Neural progenitor cell (in vitro differentiated cells): ENCODE results near the gene SMARCC2. TPM values are rescaled to one million over a fixed set of nuclear protein-coding genes. Genes with fewer than 3 reads are reported as not detected.
A peak's percentile ranks its signal among the peaks of the same experiment; 100 is the strongest.

Experiments
- DNase-seq: peaks from one replicate; pipeline ENCODE4 v3.0.0-alpha.2; 2016; ENCODE audit warnings: low spot score
- H2AFZ ChIP-seq: fragments of 200-600 bp; sonication (generic); replicated peaks from 2 replicates; pipeline ENCODE4 v1.6.1; 2016; ENCODE audit warnings: antibody characterized with exemption
- H3F3A ChIP-seq: fragments of 200-600 bp; sonication (generic); 2 replicates; pipeline ENCODE4 v1.6.1; 2016; ENCODE audit warnings: antibody characterized with exemption, low read depth
- H3K27ac ChIP-seq: fragments of 200-600 bp; sonication (generic); 2 replicates; pipeline ENCODE4 v1.5.1; 2016; ENCODE audit warnings: mild to moderate bottlenecking
- H3K27me3 ChIP-seq: fragments of 200-600 bp; sonication (generic); 2 replicates; pipeline ENCODE4 v1.6.1; 2016; ENCODE audit warnings: mild to moderate bottlenecking, moderate library complexity
- H3K36me3 ChIP-seq: fragments of 200-600 bp; sonication (generic); 2 replicates; pipeline ENCODE4 v1.5.1; 2016
- H3K4me1 ChIP-seq: fragments of 200-600 bp; sonication (generic); 2 replicates; pipeline ENCODE4 v1.6.1; 2016; ENCODE audit warnings: mixed run types
- H3K4me2 ChIP-seq: fragments of 200-600 bp; sonication (generic); 2 replicates; pipeline ENCODE4 v1.6.1; 2016
- H3K4me3 ChIP-seq: fragments of 200-600 bp; sonication (generic); 2 replicates; pipeline ENCODE4 v1.5.1; 2016
- H3K79me2 ChIP-seq: fragments of 200-600 bp; sonication (generic); 2 replicates; pipeline ENCODE4 v1.6.1; 2016; ENCODE audit warnings: low read depth
- H3K9ac ChIP-seq: fragments of 200-600 bp; sonication (generic); 2 replicates; pipeline ENCODE4 v1.6.1; 2016
- H3K9me3 ChIP-seq: fragments of 200-600 bp; sonication (generic); 2 replicates; pipeline ENCODE4 v1.5.1; 2016; ENCODE audit warnings: low read depth
- H4K20me1 ChIP-seq: fragments of 200-600 bp; sonication (generic); 2 replicates; pipeline ENCODE4 v1.6.1; 2016; ENCODE audit warnings: low read depth
- H3K27ac Mint-ChIP-seq: 3 replicates; pipeline ENCODE4 v1.8.0; 2021; ENCODE audit warnings: mixed read lengths
- H3K27me3 Mint-ChIP-seq: 2 replicates; pipeline ENCODE4 v1.8.0; 2022; ENCODE audit warnings: low read depth, mild to moderate bottlenecking, inconsistent platforms, moderate library complexity, mixed read lengths; ENCODE audit not compliant: insufficient read depth
- H3K36me3 Mint-ChIP-seq: 3 replicates; pipeline ENCODE4 v1.8.0; 2021; ENCODE audit warnings: mixed read lengths
- H3K4me1 Mint-ChIP-seq: 3 replicates; pipeline ENCODE4 v1.8.0; 2021; ENCODE audit warnings: mixed read lengths
- H3K4me3 Mint-ChIP-seq: 3 replicates; pipeline ENCODE4 v1.8.0; 2021; ENCODE audit warnings: mild to moderate bottlenecking, moderate library complexity, mixed read lengths
- H3K9me3 Mint-ChIP-seq: 3 replicates; pipeline ENCODE4 v1.8.0; 2020; ENCODE audit warnings: mixed read lengths
- EZH2 ChIP-seq: fragments of 200-600 bp; sonication (generic); IDR thresholded peaks from 2 replicates; pipeline ENCODE4 v1.6.1; 2017; ENCODE audit warnings: antibody characterized with exemption, mild to moderate bottlenecking, moderate library complexity
- EZH2phosphoT487 ChIP-seq: fragments of 200-600 bp; sonication (generic); IDR thresholded peaks from 2 replicates; pipeline ENCODE4 v1.6.1; 2017; ENCODE audit warnings: antibody characterized with exemption
- total RNA-seq: library from RNA; depleted of rRNA; stranded (reverse); fragments of >200 nt; gene quantifications from 2 replicates; pipeline ENCODE4 v1.2.3, GENCODE V29; 2015; ENCODE audit warnings: low replicate concordance
- TF ChIP-seq, protein P1 (sequence below): fragments of 200-600 bp; sonication (generic); IDR thresholded peaks from 2 replicates; pipeline ENCODE4 v1.5.1; 2017; ENCODE audit warnings: antibody characterized with exemption, mild to moderate bottlenecking

SMARCC2 gene
- total RNA-seq, 1 donor from 2014 or later: 103 TPM

DNA sequence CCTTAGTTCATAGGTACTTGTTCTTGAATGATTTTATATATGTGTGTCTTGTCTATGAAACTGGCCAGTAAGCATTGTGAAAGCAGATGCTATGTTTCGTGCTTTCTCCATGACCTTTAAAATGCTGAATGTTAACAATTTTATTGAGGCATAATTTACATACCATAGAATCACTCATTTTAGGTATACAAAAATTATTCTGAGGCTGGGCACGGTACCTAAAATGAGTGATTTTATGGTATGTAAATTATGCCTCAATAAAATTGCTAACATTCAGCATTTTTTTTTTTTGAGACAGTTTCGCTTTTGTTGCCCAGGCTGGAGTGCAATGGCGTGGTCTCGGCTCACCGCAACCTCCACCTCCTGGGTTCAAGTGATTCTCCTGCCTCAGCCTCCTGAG, 54.4 kb downstream of the SMARCC2 start:
- H3K9me3 ChIP-seq: no peaks in the 10 kb centered on the region
- H2AFZ ChIP-seq: no peak overlapping the region
- no peak overlapping the region for H3K9ac ChIP-seq
- no peak overlapping the region for H3K4me3 ChIP-seq
- no peak overlapping the region for H3K4me2 ChIP-seq
- no peak for DNase-seq
- Mint-ChIP-seq H3K4me3 (no peak overlapping the region), H3K36me3 (peaks cover 64% of the 10 kb centered on the region), H3K27me3 (peaks cover 18% of the 10 kb centered on the region), H3K9me3 (no peaks in the 10 kb centered on the region), H3K27ac (no peak overlapping the region), H3K4me1 (peaks cover 12% of the 10 kb centered on the region)
- H3K27me3 ChIP-seq: no peaks in the 10 kb centered on the region
- peaks cover 1% of the 10 kb centered on the region for H3K4me1 ChIP-seq
- TF ChIP-seq EZH2: no peak
- TF ChIP-seq, protein P1, sequence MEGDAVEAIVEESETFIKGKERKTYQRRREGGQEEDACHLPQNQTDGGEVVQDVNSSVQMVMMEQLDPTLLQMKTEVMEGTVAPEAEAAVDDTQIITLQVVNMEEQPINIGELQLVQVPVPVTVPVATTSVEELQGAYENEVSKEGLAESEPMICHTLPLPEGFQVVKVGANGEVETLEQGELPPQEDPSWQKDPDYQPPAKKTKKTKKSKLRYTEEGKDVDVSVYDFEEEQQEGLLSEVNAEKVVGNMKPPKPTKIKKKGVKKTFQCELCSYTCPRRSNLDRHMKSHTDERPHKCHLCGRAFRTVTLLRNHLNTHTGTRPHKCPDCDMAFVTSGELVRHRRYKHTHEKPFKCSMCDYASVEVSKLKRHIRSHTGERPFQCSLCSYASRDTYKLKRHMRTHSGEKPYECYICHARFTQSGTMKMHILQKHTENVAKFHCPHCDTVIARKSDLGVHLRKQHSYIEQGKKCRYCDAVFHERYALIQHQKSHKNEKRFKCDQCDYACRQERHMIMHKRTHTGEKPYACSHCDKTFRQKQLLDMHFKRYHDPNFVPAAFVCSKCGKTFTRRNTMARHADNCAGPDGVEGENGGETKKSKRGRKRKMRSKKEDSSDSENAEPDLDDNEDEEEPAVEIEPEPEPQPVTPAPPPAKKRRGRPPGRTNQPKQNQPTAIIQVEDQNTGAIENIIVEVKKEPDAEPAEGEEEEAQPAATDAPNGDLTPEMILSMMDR: no peak
- no peak for TF ChIP-seq EZH2phosphoT487
- H3K79me2 ChIP-seq: peaks cover 13% of the 10 kb centered on the region
- no peaks in the 10 kb centered on the region for H3F3A ChIP-seq
- peaks cover 8% of the 10 kb centered on the region for H4K20me1 ChIP-seq
- peaks cover 11% of the 10 kb centered on the region for H3K36me3 ChIP-seq
- H3K27ac ChIP-seq: no peak overlapping the region

DNA sequence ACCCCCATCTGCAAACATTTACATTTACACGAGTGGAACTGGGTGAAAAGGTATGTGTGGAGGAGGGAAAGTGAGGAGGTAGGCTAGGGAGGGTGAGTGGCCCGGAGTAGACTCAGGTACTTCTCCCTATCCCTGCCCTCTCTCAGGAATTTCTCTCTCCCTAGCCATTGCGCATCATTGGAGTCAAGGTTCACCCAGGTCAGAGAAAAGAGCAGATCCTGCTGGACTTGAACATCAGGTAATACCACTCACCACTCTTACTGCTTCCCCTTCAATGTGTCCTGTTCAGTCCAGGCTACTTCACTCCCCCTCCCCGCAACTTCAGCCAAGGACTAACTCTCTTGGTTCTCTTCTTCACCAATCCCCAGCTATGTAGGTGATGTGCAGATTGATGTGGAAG, 58.4 kb downstream of the SMARCC2 start:
- H3K4me2 ChIP-seq: no peak overlapping the region
- peaks cover 16% of the 10 kb centered on the region for H4K20me1 ChIP-seq
- H2AFZ ChIP-seq: no peak overlapping the region
- TF ChIP-seq EZH2: no peak
- TF ChIP-seq, protein P1: no peak
- no peak overlapping the region for H3K27ac ChIP-seq
- no peak overlapping the region for H3K9ac ChIP-seq
- peaks cover 18% of the 10 kb centered on the region for H3K4me1 ChIP-seq
- DNase-seq: no peak
- Mint-ChIP-seq H3K4me3 (peak overlapping the region; percentile 99), H3K4me1 (peaks cover 35% of the 10 kb centered on the region), H3K27ac (no peak overlapping the region), H3K27me3 (peaks cover 14% of the 10 kb centered on the region), H3K9me3 (no peaks in the 10 kb centered on the region), H3K36me3 (peaks cover 39% of the 10 kb centered on the region)
- peaks cover 8% of the 10 kb centered on the region for H3K36me3 ChIP-seq
- no peaks in the 10 kb centered on the region for H3K9me3 ChIP-seq
- no peaks in the 10 kb centered on the region for H3K27me3 ChIP-seq
- no peak overlapping the region for H3K4me3 ChIP-seq
- peaks cover 33% of the 10 kb centered on the region for H3K79me2 ChIP-seq
- H3F3A ChIP-seq: peaks cover 23% of the 10 kb centered on the region

DNA sequence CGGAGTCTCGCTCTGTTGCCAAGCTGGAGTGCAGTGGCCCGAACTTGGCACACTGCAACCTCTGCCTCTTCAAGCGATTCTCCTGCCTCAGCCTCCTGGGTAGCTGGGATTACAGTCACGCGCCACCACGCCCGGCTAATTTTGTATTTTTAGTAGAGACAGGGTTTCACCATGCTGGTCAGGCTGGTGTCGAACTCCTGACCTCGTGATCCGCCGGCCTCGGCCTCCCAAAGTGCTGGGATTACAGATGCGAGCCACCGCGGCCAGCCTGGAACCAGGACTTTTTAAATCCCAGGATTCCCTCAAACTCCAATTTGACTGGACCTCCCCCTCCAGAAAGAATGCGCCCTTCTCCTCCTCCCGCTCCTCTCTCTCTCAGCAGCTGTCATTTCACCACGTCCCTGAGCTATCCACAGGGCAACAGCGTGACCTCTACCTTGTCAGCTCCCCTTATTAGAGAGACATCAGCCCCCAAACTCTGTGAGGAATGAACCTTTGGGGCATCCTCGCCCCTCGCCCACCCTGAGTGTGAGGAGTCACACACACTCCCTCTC, 59.3 kb downstream of the SMARCC2 start:
- Histone ChIP-seq H3K9me3 (no peaks in the 10 kb centered on the region), H2AFZ (no peak overlapping the region), H3K4me1 (peaks cover 18% of the 10 kb centered on the region), H3F3A (peaks cover 32% of the 10 kb centered on the region), H3K9ac (peak overlapping the region; percentile 67), H3K27ac (no peak overlapping the region), H3K4me2 (peak overlapping the region; percentile 96), H3K27me3 (no peaks in the 10 kb centered on the region), H3K79me2 (peaks cover 33% of the 10 kb centered on the region), H4K20me1 (peaks cover 16% of the 10 kb centered on the region), H3K36me3 (peaks cover 8% of the 10 kb centered on the region), H3K4me3 (peak overlapping the region; percentile 88)
- H3K9me3 Mint-ChIP-seq: no peaks in the 10 kb centered on the region
- H3K4me3 Mint-ChIP-seq: peak overlapping the region; percentile 99
- no peak for DNase-seq
- TF ChIP-seq EZH2: no peak
- TF ChIP-seq EZH2phosphoT487: no peak
- TF ChIP-seq, protein P1: no peak
- H3K36me3 Mint-ChIP-seq: peaks cover 39% of the 10 kb centered on the region
- peaks cover 35% of the 10 kb centered on the region for H3K4me1 Mint-ChIP-seq
- peak overlapping the region; percentile 34 for H3K27ac Mint-ChIP-seq
- peaks cover 14% of the 10 kb centered on the region for H3K27me3 Mint-ChIP-seq
